OCI-LY3 (cell line): Measurements from ENCODE around the gene SLC10A4.

Experiments
- CTCF ChIP-seq: fragments of 200-600, 300-600 bp; sonication (generic); IDR thresholded peaks from 2 replicates; pipeline ENCODE4 v1.5.1; 2014; ENCODE audit warnings: antibody characterized with exemption, low read length, low read depth
- EZH2phosphoT487 ChIP-seq: fragments of 200-600 bp; shearing (Covaris generic); IDR thresholded peaks from 2 replicates; pipeline ENCODE4 v1.6.1; 2018; ENCODE audit warnings: antibody characterized with exemption, mixed run types, low read depth

GRCh38 chr4:48489683-48490011 is 6.5 kb downstream of the SLC10A4 start:
- TF ChIP-seq CTCF: no peak
- no peak for TF ChIP-seq EZH2phosphoT487
